Measurements from ENCODE around the gene DHFR. TPM values are rescaled to one million over a fixed set of nuclear protein-coding genes. Genes with fewer than 3 reads are reported as not detected.

DHFR gene
- total RNA-seq, 3 donors from 2014 or later, result 15.3 to 35.9 (median 18.6) TPM

DNA sequence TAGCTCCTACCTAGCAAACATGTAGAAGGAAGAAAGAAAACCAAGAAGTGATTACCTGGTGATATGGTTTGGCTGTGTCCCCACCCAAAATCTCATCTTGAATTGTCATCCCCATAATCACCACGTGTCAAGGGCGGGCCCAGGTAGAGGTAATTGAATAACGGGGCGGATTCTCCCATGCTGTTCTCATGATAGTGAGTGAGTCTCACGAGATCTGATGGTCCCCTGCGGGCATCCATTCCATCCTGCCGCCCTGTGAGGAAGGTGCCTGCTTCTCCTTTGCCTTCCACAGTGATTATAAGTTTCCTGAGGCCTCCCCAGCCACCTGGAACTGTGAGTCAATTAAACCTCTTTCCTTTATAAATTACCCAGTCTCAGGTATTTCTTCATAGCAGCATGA, 57.3 kb downstream of the DHFR start:
- H3K4me1 ChIP-seq (ENCODE audit: low read depth), result no peaks in the 10 kb centered on the region
- DNase-seq (no peak), ATAC-seq (no peak)
- H3K4me3 ChIP-seq, result no peak overlapping the region
- no peak for TF ChIP-seq CTCF (IDR thresholded peaks at IDR 0.05)
- intact Hi-C loops (cut with DNase I, micrococcal nuclease), result no loop called here
- H3K9me3 ChIP-seq, result no peaks in the 10 kb centered on the region
- H3K36me3 ChIP-seq (ENCODE audit: low read depth), result no peaks in the 10 kb centered on the region

GRCh38 chr5:80594810-80595209, 60.0 kb downstream of the DHFR start:
- Histone ChIP-seq H3K36me3 (ENCODE audit: low read depth) (no peaks in the 10 kb centered on the region), H3K4me3 (no peak overlapping the region), H3K4me1 (ENCODE audit: low read depth) (no peaks in the 10 kb centered on the region), H3K9me3 (no peaks in the 10 kb centered on the region)
- no peak for TF ChIP-seq CTCF (IDR thresholded peaks at IDR 0.05)
- ATAC-seq (no peak), DNase-seq (no peak)
- intact Hi-C loops (cut with DNase I, micrococcal nuclease), result no loop called here

DNA sequence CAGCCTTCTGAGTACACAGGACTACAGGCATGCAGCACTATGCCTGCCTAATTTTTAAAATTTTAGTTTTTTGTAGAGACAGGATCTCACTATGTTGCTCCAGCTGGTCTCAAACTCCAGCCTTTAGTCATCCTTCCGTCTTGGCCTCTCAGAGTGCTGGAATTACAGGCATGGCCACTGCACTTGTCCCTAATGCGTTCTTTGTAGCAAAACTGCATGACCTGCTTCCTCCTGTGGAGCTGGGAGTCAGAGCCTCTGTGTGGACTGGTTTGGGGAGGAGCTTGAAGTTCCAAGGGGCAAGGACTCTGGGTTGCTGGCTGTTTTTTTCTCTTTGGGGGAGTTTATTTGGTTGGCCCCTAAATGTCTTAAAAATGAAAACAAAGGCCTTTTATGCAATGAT, 62.0 kb downstream of the DHFR start:
- Histone ChIP-seq H3K9me3 (no peaks in the 10 kb centered on the region), H3K4me3 (no peak overlapping the region), H3K4me1 (ENCODE audit: low read depth) (no peaks in the 10 kb centered on the region), H3K36me3 (ENCODE audit: low read depth) (no peaks in the 10 kb centered on the region)
- TF ChIP-seq CTCF (IDR thresholded peaks at IDR 0.05), result no peak
- DNase-seq (no peak), ATAC-seq (no peak)
- intact Hi-C loops (cut with DNase I, micrococcal nuclease), result no loop called here

GRCh38 chr5:80592105-80592504, 62.7 kb downstream of the DHFR start:
- H3K9me3 ChIP-seq, result no peaks in the 10 kb centered on the region
- ATAC-seq, result no peak

GRCh38 chr5:80591352-80591751, 63.4 kb downstream of the DHFR start:
- no peak for DNase-seq
- no peak overlapping the region for H3K4me3 ChIP-seq
- ATAC-seq, result no peak
- no peaks in the 10 kb centered on the region for H3K9me3 ChIP-seq
- H3K4me1 ChIP-seq (ENCODE audit: low read depth), result no peaks in the 10 kb centered on the region
- intact Hi-C loops (cut with DNase I, micrococcal nuclease), result no loop called here
- no peak for TF ChIP-seq CTCF (IDR thresholded peaks at IDR 0.05)
- H3K36me3 ChIP-seq (ENCODE audit: low read depth), result no peaks in the 10 kb centered on the region

More at GRCh38 chr5:80592105-80592504, 62.7 kb downstream of the DHFR start:
- DNase-seq, result no peak
- intact Hi-C loops (cut with DNase I, micrococcal nuclease), result no loop called here
- H3K4me1 ChIP-seq (ENCODE audit: low read depth), result no peaks in the 10 kb centered on the region
- no peaks in the 10 kb centered on the region for H3K36me3 ChIP-seq (ENCODE audit: low read depth)
- H3K4me3 ChIP-seq, result no peak overlapping the region
- no peak for TF ChIP-seq CTCF (IDR thresholded peaks at IDR 0.05)

GRCh38 chr5:80590766-80591165, 64.0 kb downstream of the DHFR start:
- no peak for TF ChIP-seq CTCF (IDR thresholded peaks at IDR 0.05)
- Histone ChIP-seq H3K36me3 (ENCODE audit: low read depth) (no peaks in the 10 kb centered on the region), H3K4me1 (ENCODE audit: low read depth) (no peaks in the 10 kb centered on the region), H3K4me3 (no peak overlapping the region), H3K9me3 (no peaks in the 10 kb centered on the region)
- DNase-seq (no peak), ATAC-seq (no peak)
- intact Hi-C loops (cut with DNase I, micrococcal nuclease), result no loop called here

Data from mucosa of descending colon (tissue), 3 donors.